ENCODE measurements around the gene PPFIA3. TPM values are rescaled to one million over a fixed set of nuclear protein-coding genes. Genes with fewer than 3 reads are reported as not detected.
A peak's percentile ranks its signal among the peaks of the same experiment; 100 is the strongest.

PPFIA3 gene
- total RNA-seq, 1 donor: 1.1 TPM

DNA sequence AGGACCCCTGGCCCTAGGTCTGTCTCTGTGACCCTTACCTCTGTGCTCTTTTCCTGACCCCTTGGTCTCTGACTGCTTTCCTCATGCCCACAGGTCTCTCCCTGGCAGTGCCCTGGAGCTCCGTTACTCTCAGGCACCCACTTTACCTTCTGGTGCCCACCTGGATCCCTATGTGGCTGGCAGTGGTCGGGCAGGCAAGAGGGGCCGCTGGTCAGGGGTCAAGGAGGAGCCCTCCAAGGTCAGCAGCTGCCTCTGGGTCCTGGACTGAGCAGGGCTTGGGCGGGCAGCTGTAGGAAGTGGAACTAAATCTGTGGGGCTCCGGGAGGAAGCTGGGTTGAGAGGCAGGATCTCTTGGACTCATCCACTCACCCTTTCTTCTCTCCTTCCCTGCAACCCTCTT lies 16.3 kb downstream of the PPFIA3 start:
- Histone ChIP-seq H3K27ac (ENCODE audit: low read depth, low read length) (no peak overlapping the region), H3K4me3 (ENCODE audit: insufficient read depth, low read length) (no peak overlapping the region), H3K4me2 (ENCODE audit: insufficient read depth, low read length) (no peak overlapping the region), H3K36me3 (ENCODE audit: insufficient read depth, low read length) (no peaks in the 10 kb centered on the region), H2AFZ (ENCODE audit: low read length) (no peak overlapping the region), H3K4me1 (ENCODE audit: insufficient read depth, low read length) (no peaks in the 10 kb centered on the region), H3K27me3 (ENCODE audit: insufficient read depth, low read length) (no peaks in the 10 kb centered on the region), H3K79me2 (ENCODE audit: insufficient read depth, low read length) (no peaks in the 10 kb centered on the region), H3K9me3 (ENCODE audit: low read depth, low read length) (no peaks in the 10 kb centered on the region), H4K20me1 (ENCODE audit: insufficient read depth, low read length) (no peaks in the 10 kb centered on the region)
- DNase-seq (ENCODE audit: insufficient read length, low spot score, missing footprints): peak; percentile 55
- TF ChIP-seq, protein P1, sequence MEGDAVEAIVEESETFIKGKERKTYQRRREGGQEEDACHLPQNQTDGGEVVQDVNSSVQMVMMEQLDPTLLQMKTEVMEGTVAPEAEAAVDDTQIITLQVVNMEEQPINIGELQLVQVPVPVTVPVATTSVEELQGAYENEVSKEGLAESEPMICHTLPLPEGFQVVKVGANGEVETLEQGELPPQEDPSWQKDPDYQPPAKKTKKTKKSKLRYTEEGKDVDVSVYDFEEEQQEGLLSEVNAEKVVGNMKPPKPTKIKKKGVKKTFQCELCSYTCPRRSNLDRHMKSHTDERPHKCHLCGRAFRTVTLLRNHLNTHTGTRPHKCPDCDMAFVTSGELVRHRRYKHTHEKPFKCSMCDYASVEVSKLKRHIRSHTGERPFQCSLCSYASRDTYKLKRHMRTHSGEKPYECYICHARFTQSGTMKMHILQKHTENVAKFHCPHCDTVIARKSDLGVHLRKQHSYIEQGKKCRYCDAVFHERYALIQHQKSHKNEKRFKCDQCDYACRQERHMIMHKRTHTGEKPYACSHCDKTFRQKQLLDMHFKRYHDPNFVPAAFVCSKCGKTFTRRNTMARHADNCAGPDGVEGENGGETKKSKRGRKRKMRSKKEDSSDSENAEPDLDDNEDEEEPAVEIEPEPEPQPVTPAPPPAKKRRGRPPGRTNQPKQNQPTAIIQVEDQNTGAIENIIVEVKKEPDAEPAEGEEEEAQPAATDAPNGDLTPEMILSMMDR (IDR thresholded peaks at IDR 0.05; ENCODE audit: extremely low read depth, low read depth, low read length): no peak

DNA sequence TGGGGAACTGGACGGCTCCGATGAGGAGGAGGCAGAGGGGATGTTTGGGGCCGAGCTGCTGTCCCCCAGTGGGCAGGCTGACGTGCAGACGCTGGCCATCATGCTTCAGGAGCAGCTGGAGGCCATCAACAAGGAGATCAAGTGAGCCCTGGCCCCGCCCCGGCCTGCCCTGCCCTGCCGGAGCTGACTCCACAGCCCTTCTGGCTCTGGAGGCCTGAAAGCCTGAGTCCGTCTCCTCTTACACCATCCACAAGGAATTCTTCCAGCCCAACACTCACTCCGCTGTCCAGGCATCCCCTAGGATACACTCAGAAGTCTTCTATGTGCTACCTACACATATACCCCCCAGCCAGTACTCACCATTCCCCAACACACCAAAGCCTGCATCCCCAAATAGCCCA lies 17.4 kb downstream of the PPFIA3 start:
- no peaks in the 10 kb centered on the region for H3K27me3 ChIP-seq (ENCODE audit: insufficient read depth, low read length)
- TF ChIP-seq, protein P1 (IDR thresholded peaks at IDR 0.05; ENCODE audit: extremely low read depth, low read depth, low read length): no peak
- H3K4me2 ChIP-seq (ENCODE audit: insufficient read depth, low read length): no peak overlapping the region
- no peaks in the 10 kb centered on the region for H3K79me2 ChIP-seq (ENCODE audit: insufficient read depth, low read length)
- no peaks in the 10 kb centered on the region for H4K20me1 ChIP-seq (ENCODE audit: insufficient read depth, low read length)
- DNase-seq (ENCODE audit: insufficient read length, low spot score, missing footprints): peak; percentile 54
- H3K4me1 ChIP-seq (ENCODE audit: insufficient read depth, low read length): no peaks in the 10 kb centered on the region
- no peaks in the 10 kb centered on the region for H3K9me3 ChIP-seq (ENCODE audit: low read depth, low read length)
- no peak overlapping the region for H3K4me3 ChIP-seq (ENCODE audit: insufficient read depth, low read length)
- no peak overlapping the region for H3K27ac ChIP-seq (ENCODE audit: low read depth, low read length)
- no peaks in the 10 kb centered on the region for H3K36me3 ChIP-seq (ENCODE audit: insufficient read depth, low read length)
- H2AFZ ChIP-seq (ENCODE audit: low read length): no peak overlapping the region

DNA sequence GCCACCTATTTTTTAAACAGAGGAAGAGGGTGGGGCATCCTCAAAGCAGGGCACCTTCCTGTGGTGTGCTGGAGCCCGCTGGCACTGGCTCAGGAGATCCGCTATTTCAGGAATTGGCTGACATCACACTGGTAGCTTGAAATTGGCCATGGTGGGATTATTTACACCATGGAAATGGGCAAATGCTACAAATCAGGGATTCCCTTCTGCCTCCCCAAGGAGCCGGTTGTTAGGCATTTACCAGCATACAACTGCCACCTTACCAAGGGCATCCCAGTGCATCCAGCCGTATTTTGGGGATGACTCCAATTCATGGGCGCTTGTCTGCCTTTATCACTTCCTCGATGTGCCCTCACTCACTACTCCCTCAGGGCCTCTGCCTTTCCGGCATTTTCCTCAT lies 21.6 kb downstream of the PPFIA3 start:
- H3K27ac ChIP-seq (ENCODE audit: low read depth, low read length): no peak overlapping the region
- no peaks in the 10 kb centered on the region for H3K79me2 ChIP-seq (ENCODE audit: insufficient read depth, low read length)
- TF ChIP-seq, protein P1 (IDR thresholded peaks at IDR 0.05; ENCODE audit: extremely low read depth, low read depth, low read length): no peak
- H3K4me1 ChIP-seq (ENCODE audit: insufficient read depth, low read length): peaks cover 12% of the 10 kb centered on the region
- H3K9me3 ChIP-seq (ENCODE audit: low read depth, low read length): no peaks in the 10 kb centered on the region
- no peak overlapping the region for H3K4me3 ChIP-seq (ENCODE audit: insufficient read depth, low read length)
- H3K4me2 ChIP-seq (ENCODE audit: insufficient read depth, low read length): no peak overlapping the region
- DNase-seq (ENCODE audit: insufficient read length, low spot score, missing footprints): peak; percentile 2
- no peaks in the 10 kb centered on the region for H4K20me1 ChIP-seq (ENCODE audit: insufficient read depth, low read length)
- H3K36me3 ChIP-seq (ENCODE audit: insufficient read depth, low read length): no peaks in the 10 kb centered on the region
- no peak overlapping the region for H2AFZ ChIP-seq (ENCODE audit: low read length)
- H3K27me3 ChIP-seq (ENCODE audit: insufficient read depth, low read length): no peaks in the 10 kb centered on the region

DNA sequence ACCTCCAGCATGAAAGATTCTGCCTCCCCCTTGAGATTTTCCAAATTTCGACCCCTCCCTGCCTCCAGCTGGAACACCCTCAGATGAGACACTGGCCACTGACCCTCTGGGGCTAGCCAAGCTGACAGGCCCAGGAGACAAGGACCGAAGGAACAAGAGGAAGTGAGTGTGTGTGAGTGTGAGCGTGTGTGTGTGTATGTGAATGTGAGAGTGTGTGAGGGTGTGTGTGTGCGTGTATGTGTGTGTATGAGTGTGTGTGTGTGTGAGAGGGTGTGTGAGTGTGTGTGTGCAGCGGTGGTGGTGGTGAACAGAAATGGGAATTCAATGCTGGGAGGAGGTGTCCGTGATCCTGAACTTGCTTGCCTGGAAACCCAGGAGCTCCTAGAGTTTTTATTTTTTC lies 22.0 kb downstream of the PPFIA3 start:
- TF ChIP-seq, protein P1 (IDR thresholded peaks at IDR 0.05; ENCODE audit: extremely low read depth, low read depth, low read length): no peak
- H3K4me3 ChIP-seq (ENCODE audit: insufficient read depth, low read length): no peak overlapping the region
- H2AFZ ChIP-seq (ENCODE audit: low read length): no peak overlapping the region
- no peaks in the 10 kb centered on the region for H3K79me2 ChIP-seq (ENCODE audit: insufficient read depth, low read length)
- H4K20me1 ChIP-seq (ENCODE audit: insufficient read depth, low read length): no peaks in the 10 kb centered on the region
- no peaks in the 10 kb centered on the region for H3K9me3 ChIP-seq (ENCODE audit: low read depth, low read length)
- no peak overlapping the region for H3K27ac ChIP-seq (ENCODE audit: low read depth, low read length)
- no peak overlapping the region for H3K4me2 ChIP-seq (ENCODE audit: insufficient read depth, low read length)
- peak; percentile 58 for DNase-seq (ENCODE audit: insufficient read length, low spot score, missing footprints)
- H3K4me1 ChIP-seq (ENCODE audit: insufficient read depth, low read length): peaks cover 15% of the 10 kb centered on the region
- no peaks in the 10 kb centered on the region for H3K27me3 ChIP-seq (ENCODE audit: insufficient read depth, low read length)
- no peaks in the 10 kb centered on the region for H3K36me3 ChIP-seq (ENCODE audit: insufficient read depth, low read length)

All from osteoblast (primary cell).